ENCODE results near the gene DGKG.

The DGKG gene

DNA sequence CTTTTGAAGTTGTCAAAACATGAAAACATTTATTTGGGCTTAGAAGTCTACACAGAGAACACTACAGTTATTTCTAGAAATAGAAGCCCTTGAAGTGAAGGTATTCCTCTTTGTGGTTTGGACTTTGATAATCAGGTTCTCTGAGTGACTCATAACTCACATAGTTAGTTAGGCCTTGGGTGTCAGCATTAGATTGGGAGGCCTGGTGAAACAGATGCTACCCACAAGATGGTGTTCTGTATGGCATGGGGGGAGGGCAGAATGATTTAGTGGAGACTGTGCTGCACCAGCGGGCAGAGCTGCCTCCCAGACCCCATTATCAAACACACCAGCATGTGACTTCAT, 144.2 kb downstream of the DGKG start:
- DNase-seq (ENCODE audit: extremely low spot score, insufficient read length, low read depth): peak; percentile 54
- peak; percentile 81 for FAIRE-seq

GRCh38 chr3:186216900-186217819, 144.9 kb downstream of the DGKG start:
- DNase-seq (ENCODE audit: extremely low spot score, insufficient read length, low read depth): no peak
- FAIRE-seq: no peak

DNA sequence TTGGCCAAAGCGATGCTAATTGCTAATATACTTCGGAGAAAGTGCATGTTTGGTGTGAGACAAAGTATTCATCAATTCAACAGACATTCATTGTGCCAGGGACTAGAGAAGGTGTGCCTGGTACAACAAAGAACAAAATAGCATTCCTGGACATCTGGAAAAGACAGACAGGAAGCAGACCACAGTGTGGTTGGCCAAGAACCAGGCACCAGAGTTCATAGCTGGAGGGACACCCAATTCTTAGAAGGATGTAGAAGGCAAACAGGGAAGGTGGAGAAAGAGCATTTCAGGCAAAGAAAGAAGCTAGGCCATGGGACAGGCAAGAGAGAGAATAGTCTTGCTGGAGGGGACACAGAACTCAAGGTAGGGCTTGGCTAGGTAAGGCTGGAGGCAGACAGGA, 147.4 kb downstream of the DGKG start:
- DNase-seq (ENCODE audit: extremely low spot score, insufficient read length, low read depth): no peak
- FAIRE-seq: no peak

GRCh38 chr3:186213946-186214345, 148.1 kb downstream of the DGKG start:
- DNase-seq (ENCODE audit: extremely low spot score, insufficient read length, low read depth) (no peak), FAIRE-seq (no peak)

- no peak for FAIRE-seq
- no peak for DNase-seq (ENCODE audit: extremely low spot score, insufficient read length, low read depth)
Measured at GRCh38 chr3:186212611-186213010, 149.4 kb downstream of the DGKG start.

- no peak for DNase-seq (ENCODE audit: extremely low spot score, insufficient read length, low read depth)
- FAIRE-seq: no peak
Measured at GRCh38 chr3:186210852-186211500, 151.1 kb downstream of the DGKG start.

- DNase-seq (ENCODE audit: extremely low spot score, insufficient read length, low read depth): no peak
Measured at GRCh38 chr3:186209810-186210752, 152.0 kb downstream of the DGKG start.

GRCh38 chr3:186208296-186208989, 153.6 kb downstream of the DGKG start:
- DNase-seq (ENCODE audit: extremely low spot score, insufficient read length, low read depth) (no peak), FAIRE-seq (no peak)

More at GRCh38 chr3:186209810-186210752, 152.0 kb downstream of the DGKG start:
- FAIRE-seq: no peak

- FAIRE-seq (no peak), DNase-seq (ENCODE audit: extremely low spot score, insufficient read length, low read depth) (no peak)
Measured at GRCh38 chr3:186207515-186207914, 154.5 kb downstream of the DGKG start.

GRCh38 chr3:186200726-186201125, 161.3 kb downstream of the DGKG start:
- no peak for FAIRE-seq
- no peak for DNase-seq (ENCODE audit: extremely low spot score, insufficient read length, low read depth)

DNA sequence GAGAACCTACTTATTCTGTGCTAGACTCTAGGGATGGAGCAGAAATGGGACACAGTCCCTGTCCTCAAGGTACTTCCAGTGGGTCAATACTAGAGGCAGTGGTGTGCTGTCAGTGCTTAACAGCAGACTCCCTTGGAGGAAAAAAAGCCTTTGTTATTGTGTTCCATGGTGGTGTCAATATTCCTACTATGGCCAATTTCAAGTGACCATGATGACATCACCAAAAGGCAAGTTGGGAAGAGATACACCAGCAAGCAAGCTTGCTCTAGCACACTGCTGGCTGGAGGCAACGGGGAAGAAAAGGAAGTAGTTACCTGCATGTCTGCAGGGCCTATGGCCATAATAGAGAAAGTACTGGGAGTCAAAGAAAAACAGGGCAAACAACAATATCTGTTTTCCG, 163.6 kb downstream of the DGKG start:
- FAIRE-seq: no peak
- no peak for DNase-seq (ENCODE audit: extremely low spot score, insufficient read length, low read depth)

- FAIRE-seq (no peak), DNase-seq (ENCODE audit: extremely low spot score, insufficient read length, low read depth) (no peak)
Measured at GRCh38 chr3:186194451-186194811, 167.6 kb downstream of the DGKG start.

DNA sequence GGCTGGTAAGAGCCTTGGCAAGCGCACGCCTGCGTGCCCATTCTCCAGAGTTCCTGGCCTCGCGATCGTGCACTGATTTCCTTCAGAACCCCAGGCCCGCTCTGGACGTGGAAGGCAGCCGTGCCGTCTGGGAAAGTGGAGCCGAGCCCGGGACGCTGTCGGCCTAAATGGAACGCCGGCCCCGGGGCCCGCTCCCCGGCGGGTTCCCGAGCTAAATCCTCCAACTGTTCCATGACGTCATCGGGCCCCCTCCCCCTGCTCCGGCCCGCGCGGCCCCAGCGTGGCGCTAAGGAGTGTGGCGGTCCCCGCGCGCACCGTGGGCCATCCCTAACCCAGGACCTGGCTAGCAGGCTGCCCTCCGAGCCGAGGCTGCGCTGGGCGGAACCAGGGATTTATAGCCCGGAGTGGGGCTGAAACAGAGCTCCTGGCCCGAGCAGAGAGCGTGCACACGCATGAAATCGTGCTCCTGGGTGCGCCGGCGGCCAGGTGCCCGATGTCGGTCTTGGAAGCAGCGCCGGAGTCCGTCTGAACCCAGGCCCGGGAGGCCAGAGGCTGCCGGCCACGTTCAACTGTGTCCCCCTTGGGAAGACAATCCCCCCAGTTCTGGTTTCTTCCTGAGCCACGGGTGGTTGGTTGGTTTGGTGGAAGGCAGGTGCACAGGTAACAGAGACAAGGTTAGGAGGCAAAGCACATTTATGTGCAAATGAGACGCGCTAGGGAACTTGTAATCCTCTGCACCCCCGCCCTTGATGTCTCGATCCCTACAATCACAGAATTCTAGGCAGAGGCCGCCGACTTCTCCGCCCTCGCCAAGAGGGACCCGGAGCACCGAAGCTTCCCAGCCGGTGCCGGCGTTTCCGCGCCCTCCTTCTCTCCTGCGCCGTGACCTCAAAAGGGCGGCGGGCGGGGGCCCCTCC, 168.2 kb downstream of the DGKG start:
- DNase-seq (ENCODE audit: extremely low spot score, insufficient read length, low read depth) (no peak), FAIRE-seq (no peak)

GRCh38 chr3:186192823-186193222, 169.2 kb downstream of the DGKG start:
- DNase-seq (ENCODE audit: extremely low spot score, insufficient read length, low read depth) (no peak), FAIRE-seq (no peak)

DNA sequence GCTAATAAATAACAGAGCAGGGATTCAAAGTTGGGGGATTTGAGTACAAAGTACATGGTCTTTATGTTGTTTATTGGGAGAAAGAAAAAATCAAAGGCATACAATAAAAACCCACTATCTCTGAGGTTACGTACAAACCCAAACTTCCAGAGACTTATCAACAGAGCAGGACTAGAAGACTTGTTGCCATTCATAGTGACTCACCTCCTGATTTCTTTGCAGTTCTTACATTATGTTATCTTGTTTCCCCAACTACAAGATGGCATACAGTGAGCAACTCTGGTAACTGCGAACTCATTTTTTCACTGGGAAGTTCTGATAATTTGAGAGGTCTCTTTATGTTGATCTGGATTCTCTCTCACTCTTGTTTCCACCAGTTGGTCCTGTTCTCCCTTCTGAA, 172.5 kb downstream of the DGKG start:
- FAIRE-seq (no peak), DNase-seq (ENCODE audit: extremely low spot score, insufficient read length, low read depth) (no peak)

- no peak for FAIRE-seq
- DNase-seq (ENCODE audit: extremely low spot score, insufficient read length, low read depth): no peak
Measured at GRCh38 chr3:186187401-186188275, 174.4 kb downstream of the DGKG start.

DNA sequence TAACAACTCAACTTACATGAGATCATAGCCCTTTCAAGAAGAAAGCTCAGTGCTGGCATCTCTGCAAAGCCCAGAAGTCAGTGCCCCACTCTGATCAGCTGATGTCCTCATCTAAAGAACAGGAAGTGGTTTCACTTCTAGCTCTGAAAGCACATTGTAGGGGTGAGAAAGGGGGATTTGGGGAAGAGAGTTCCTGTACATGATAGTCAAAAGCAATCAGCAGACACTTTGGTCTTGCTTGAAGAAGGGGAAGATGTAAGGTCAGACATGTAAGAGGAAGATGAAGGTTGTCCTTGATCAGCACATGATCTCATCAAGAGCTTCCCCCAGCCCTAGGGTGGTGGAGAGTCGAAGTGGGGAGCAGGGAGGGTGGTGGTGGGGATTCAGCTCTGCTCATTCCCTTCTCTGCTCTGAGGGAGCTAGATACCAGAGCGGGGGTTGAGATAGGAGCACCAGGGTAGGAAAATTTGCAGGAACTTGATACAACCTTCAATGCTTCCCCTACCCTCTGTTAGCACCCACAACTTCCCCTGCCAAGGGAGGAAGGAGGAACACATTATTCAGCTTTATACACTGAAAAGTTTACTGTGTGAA, 176.7 kb downstream of the DGKG start:
- DNase-seq (ENCODE audit: extremely low spot score, insufficient read length, low read depth) (no peak), FAIRE-seq (no peak)

DNA sequence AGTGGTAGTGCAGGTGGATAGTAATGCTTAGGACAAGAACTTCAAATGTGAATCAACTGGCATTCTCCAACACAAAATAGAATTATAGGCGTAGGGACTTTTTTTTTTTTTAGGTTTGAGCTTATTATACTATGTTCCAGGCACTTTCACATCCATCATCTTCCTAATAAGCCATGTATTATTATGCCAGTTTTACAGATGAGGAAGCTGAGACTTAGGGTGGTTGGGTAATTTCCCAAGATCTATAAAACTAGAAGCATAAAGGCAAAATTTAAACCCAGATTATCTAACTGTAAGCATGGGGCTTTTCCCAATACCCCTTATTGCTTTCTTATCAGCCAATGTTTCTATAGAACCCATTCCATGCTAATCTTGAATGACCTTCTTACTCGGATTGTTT, 178.0 kb downstream of the DGKG start:
- DNase-seq (ENCODE audit: extremely low spot score, insufficient read length, low read depth) (no peak), FAIRE-seq (no peak)

Measured in GM18507 (cell line).